Loucy (cell line): ENCODE results near the gene GCKR.

Source experiments
- H2AFZ ChIP-seq: fragments of 200-600 bp; sonication (generic); 2 replicates; pipeline ENCODE4 v1.6.0; 2016; ENCODE audit warnings: antibody characterized with exemption, mild to moderate bottlenecking, low read length, moderate library complexity
- H3F3A ChIP-seq: fragments of 200-600 bp; 2 replicates; pipeline ENCODE4 v1.6.0; 2016; ENCODE audit warnings: antibody characterized with exemption, low read depth, mild to moderate bottlenecking
- H3K27me3 ChIP-seq: fragments of 200-600 bp; sonication (generic); 2 replicates; pipeline ENCODE4 v1.6.1; 2014; ENCODE audit warnings: low read length, mild to moderate bottlenecking; ENCODE audit not compliant: insufficient read depth, poor library complexity, severe bottlenecking
- H3K36me3 ChIP-seq: fragments of 200-600 bp; sonication (generic); 2 replicates; pipeline ENCODE4 v1.6.1; 2016; ENCODE audit warnings: low read length; ENCODE audit not compliant: insufficient read depth
- H3K4me1 ChIP-seq: fragments of 200-600 bp; sonication (generic); 2 replicates; pipeline ENCODE4 v1.5.1; 2014; ENCODE audit warnings: low read length, mild to moderate bottlenecking; ENCODE audit not compliant: insufficient read depth, poor library complexity, severe bottlenecking
- H3K4me2 ChIP-seq: fragments of 200-600 bp; sonication (generic); 2 replicates; pipeline ENCODE4 v1.6.0; 2014; ENCODE audit warnings: antibody characterized with exemption, low read length, low read depth, mild to moderate bottlenecking; ENCODE audit not compliant: poor library complexity, severe bottlenecking
- H3K4me3 ChIP-seq: fragments of 200-600 bp; sonication (generic); 2 replicates; pipeline ENCODE4 v1.5.1; 2014; ENCODE audit warnings: low read length, mild to moderate bottlenecking, mixed read lengths; ENCODE audit not compliant: poor library complexity, severe bottlenecking
- H3K79me2 ChIP-seq: fragments of 200-600 bp; sonication (generic); 2 replicates; pipeline ENCODE4 v1.6.1; 2014; ENCODE audit warnings: low read length; ENCODE audit not compliant: insufficient read depth
- H3K9ac ChIP-seq: fragments of 200-600 bp; sonication (generic); 2 replicates; pipeline ENCODE4 v1.6.0; 2014; ENCODE audit warnings: mild to moderate bottlenecking, low read depth, low read length, moderate library complexity; ENCODE audit not compliant: poor library complexity, severe bottlenecking
- H3K9me2 ChIP-seq: fragments of 200-600 bp; sonication (generic); replicated peaks from 2 replicates; pipeline ENCODE4 v1.6.1; 2016; ENCODE audit warnings: low read depth, low read length, mixed read lengths
- H3K9me3 ChIP-seq: fragments of 200-600 bp; sonication (generic); 2 replicates; pipeline ENCODE4 v1.6.1; 2014; ENCODE audit warnings: mild to moderate bottlenecking, antibody characterized with exemption, low read length, low read depth; ENCODE audit not compliant: insufficient read depth
- H4K20me1 ChIP-seq: fragments of 200-600 bp; sonication (generic); 2 replicates; pipeline ENCODE4 v1.6.0; 2014; ENCODE audit warnings: antibody characterized with exemption, low read length, mild to moderate bottlenecking; ENCODE audit not compliant: insufficient read depth, poor library complexity, severe bottlenecking
- CTCF ChIP-seq: fragments of 200-600 bp; sonication (generic); conservative IDR thresholded peaks from 2 replicates; pipeline ENCODE4 v1.5.1; 2014; ENCODE audit warnings: mild to moderate bottlenecking, antibody characterized with exemption, low read length
- EZH2phosphoT487 ChIP-seq: fragments of 200-600 bp; IDR thresholded peaks from 2 replicates; pipeline ENCODE4 v1.6.1; 2018; ENCODE audit warnings: antibody characterized with exemption, mild to moderate bottlenecking, moderate library complexity, borderline replicate concordance

Gene GCKR

GRCh38 chr2:27571197-27571596, 74.6 kb downstream of the GCKR start:
- Histone ChIP-seq H3K4me1 (no peaks in the 10 kb centered on the region), H3K4me2 (no peak overlapping the region), H3K79me2 (no peaks in the 10 kb centered on the region), H3K4me3 (no peak overlapping the region), H3K9ac (no peak overlapping the region), H3K27me3 (peaks cover 74% of the 10 kb centered on the region), H3K9me2 (no peaks in the 10 kb centered on the region), H2AFZ (no peak overlapping the region), H4K20me1 (no peaks in the 10 kb centered on the region), H3K36me3 (no peaks in the 10 kb centered on the region), H3K9me3 (no peaks in the 10 kb centered on the region), H3F3A (no peaks in the 10 kb centered on the region)
- TF ChIP-seq CTCF = no peak
- no peak for TF ChIP-seq EZH2phosphoT487

GRCh38 chr2:27571681-27572080, 75.0 kb downstream of the GCKR start:
- Histone ChIP-seq H3K9ac (no peak overlapping the region), H3K36me3 (no peaks in the 10 kb centered on the region), H3F3A (no peaks in the 10 kb centered on the region), H2AFZ (no peak overlapping the region), H3K9me2 (no peaks in the 10 kb centered on the region), H4K20me1 (no peaks in the 10 kb centered on the region), H3K4me1 (no peaks in the 10 kb centered on the region), H3K4me3 (no peak overlapping the region), H3K79me2 (no peaks in the 10 kb centered on the region), H3K27me3 (peaks cover 72% of the 10 kb centered on the region), H3K9me3 (peaks cover 2% of the 10 kb centered on the region; the same call in 1 of the 2 replicates), H3K4me2 (no peak overlapping the region)
- TF ChIP-seq EZH2phosphoT487 = no peak
- no peak for TF ChIP-seq CTCF

- no peak overlapping the region for H3K4me3 ChIP-seq
- H3K9ac ChIP-seq = no peak overlapping the region
- no peaks in the 10 kb centered on the region for H3F3A ChIP-seq
- peaks cover 65% of the 10 kb centered on the region for H3K27me3 ChIP-seq
- no peak for TF ChIP-seq EZH2phosphoT487
- no peak for TF ChIP-seq CTCF
- H4K20me1 ChIP-seq = no peaks in the 10 kb centered on the region
- no peaks in the 10 kb centered on the region for H3K9me2 ChIP-seq
- no peak overlapping the region for H2AFZ ChIP-seq
- H3K79me2 ChIP-seq = no peaks in the 10 kb centered on the region
- no peaks in the 10 kb centered on the region for H3K4me1 ChIP-seq
- H3K4me2 ChIP-seq = no peak overlapping the region
- H3K36me3 ChIP-seq = no peaks in the 10 kb centered on the region
- peaks cover 4% of the 10 kb centered on the region; the same call in 1 of the 2 replicates for H3K9me3 ChIP-seq
These were observed 75.8 kb downstream of the GCKR start for GRCh38 chr2:27572439-27572838.
